ENCODE data around the gene TTL.
A peak's percentile ranks its signal among the peaks of the same experiment; 100 is the strongest.
"Not testable (repeated sequence)": the region's sequence is repeated elsewhere in the genome, so short reads cannot be mapped to it uniquely, and the experiment has no call there.

TTL gene

GRCh38 chr2:112481528-112482233, at the start of gene TTL:
Gene TTL (plus strand): TSS chr2:112482156. CDS start chr2:112482345, 189 bp downstream.
- DNase-seq = peak; percentile 34

- DNase-seq = not testable (repeated sequence)
Measured at GRCh38 chr2:112432390-112432734, 49.6 kb upstream of the TTL start.

- not testable (repeated sequence) for DNase-seq
Measured at GRCh38 chr2:112432735-112433479, 49.0 kb upstream of the TTL start.

GRCh38 chr2:112433480-112433879, 48.5 kb upstream of the TTL start, which contains the start of gene RGPD8:
Gene RGPD8 (minus strand): TSS chr2:112433645. CDS start chr2:112433453, 192 bp downstream.
- DNase-seq = not testable (repeated sequence)

- no peak for DNase-seq
Measured at GRCh38 chr2:112433932-112434730, 47.8 kb upstream of the TTL start.

- DNase-seq = not testable (repeated sequence)
Measured at GRCh38 chr2:112434890-112435715, 46.9 kb upstream of the TTL start.

GRCh38 chr2:112435716-112436431, 46.1 kb upstream of the TTL start:
- DNase-seq = not testable (repeated sequence)

- not testable (repeated sequence) for DNase-seq
Measured at GRCh38 chr2:112436993-112437392, 45.0 kb upstream of the TTL start.

- not testable (repeated sequence) for DNase-seq
Measured at GRCh38 chr2:112437405-112437831, 44.5 kb upstream of the TTL start.

GRCh38 chr2:112438603-112439261, 43.2 kb upstream of the TTL start:
- not testable (repeated sequence) for DNase-seq

GRCh38 chr2:112444256-112444655, 37.7 kb upstream of the TTL start:
- DNase-seq = not testable (repeated sequence)

GRCh38 chr2:112449854-112450253, 32.1 kb upstream of the TTL start:
- no peak for DNase-seq

- DNase-seq = no peak
Measured at GRCh38 chr2:112451317-112451716, 30.6 kb upstream of the TTL start.

GRCh38 chr2:112454586-112454985, 27.4 kb upstream of the TTL start:
- no peak for DNase-seq

GRCh38 chr2:112459372-112459771, 22.6 kb upstream of the TTL start:
- DNase-seq = no peak

GRCh38 chr2:112462178-112462577, 19.8 kb upstream of the TTL start:
- no peak for DNase-seq

GRCh38 chr2:112463256-112463655, 18.7 kb upstream of the TTL start:
- DNase-seq = no peak

GRCh38 chr2:112465382-112465781, 16.6 kb upstream of the TTL start:
- DNase-seq = no peak

- DNase-seq = no peak
Measured at GRCh38 chr2:112472547-112473263, 9.3 kb upstream of the TTL start.

- no peak for DNase-seq
Measured at GRCh38 chr2:112474844-112475486, 7.0 kb upstream of the TTL start.
